Muscle of back (tissue), 13 donors: ENCODE results near the gene ADNP2. TPM values are rescaled to one million over a fixed set of nuclear protein-coding genes. Genes with fewer than 3 reads are reported as not detected.

Experiments
- DNase-seq, 3 donors: peaks; one replicate each; pipeline versions ENCODE4 v3.0.0 to v3.0.0-alpha.2; 2013
- long read RNA-seq, 9 donors: transcript quantifications; one replicate each; lab custom pipeline, GENCODE V29; 2026
- polyA plus RNA-seq, 10 donors: library from polyadenylated mRNA; unstranded; fragments of 120-200 nt; gene quantifications; one replicate each; pipeline ENCODE4 v1.2.1, GENCODE V29; 2013; ENCODE audit not compliant: insufficient read length in 10 of 10

Gene ADNP2, protein sequence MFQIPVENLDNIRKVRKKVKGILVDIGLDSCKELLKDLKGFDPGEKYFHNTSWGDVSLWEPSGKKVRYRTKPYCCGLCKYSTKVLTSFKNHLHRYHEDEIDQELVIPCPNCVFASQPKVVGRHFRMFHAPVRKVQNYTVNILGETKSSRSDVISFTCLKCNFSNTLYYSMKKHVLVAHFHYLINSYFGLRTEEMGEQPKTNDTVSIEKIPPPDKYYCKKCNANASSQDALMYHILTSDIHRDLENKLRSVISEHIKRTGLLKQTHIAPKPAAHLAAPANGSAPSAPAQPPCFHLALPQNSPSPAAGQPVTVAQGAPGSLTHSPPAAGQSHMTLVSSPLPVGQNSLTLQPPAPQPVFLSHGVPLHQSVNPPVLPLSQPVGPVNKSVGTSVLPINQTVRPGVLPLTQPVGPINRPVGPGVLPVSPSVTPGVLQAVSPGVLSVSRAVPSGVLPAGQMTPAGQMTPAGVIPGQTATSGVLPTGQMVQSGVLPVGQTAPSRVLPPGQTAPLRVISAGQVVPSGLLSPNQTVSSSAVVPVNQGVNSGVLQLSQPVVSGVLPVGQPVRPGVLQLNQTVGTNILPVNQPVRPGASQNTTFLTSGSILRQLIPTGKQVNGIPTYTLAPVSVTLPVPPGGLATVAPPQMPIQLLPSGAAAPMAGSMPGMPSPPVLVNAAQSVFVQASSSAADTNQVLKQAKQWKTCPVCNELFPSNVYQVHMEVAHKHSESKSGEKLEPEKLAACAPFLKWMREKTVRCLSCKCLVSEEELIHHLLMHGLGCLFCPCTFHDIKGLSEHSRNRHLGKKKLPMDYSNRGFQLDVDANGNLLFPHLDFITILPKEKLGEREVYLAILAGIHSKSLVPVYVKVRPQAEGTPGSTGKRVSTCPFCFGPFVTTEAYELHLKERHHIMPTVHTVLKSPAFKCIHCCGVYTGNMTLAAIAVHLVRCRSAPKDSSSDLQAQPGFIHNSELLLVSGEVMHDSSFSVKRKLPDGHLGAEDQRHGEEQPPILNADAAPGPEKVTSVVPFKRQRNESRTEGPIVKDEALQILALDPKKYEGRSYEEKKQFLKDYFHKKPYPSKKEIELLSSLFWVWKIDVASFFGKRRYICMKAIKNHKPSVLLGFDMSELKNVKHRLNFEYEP
- polyA plus RNA-seq = 10 to 100 TPM in 7 of 10 donors, 1 to 10 TPM in 3; 8.7 to 13.7 (median 11.0) TPM
- long read RNA-seq, donor 1, full-length matches to known transcripts = 3 of 3 reads
- long read RNA-seq, donor 1, partial matches to known transcripts = 0 of 3 reads
- long read RNA-seq, donor 1, other reads (novel, unspliced or antisense) = 0 of 3 reads
- long read RNA-seq, donor 2, full-length matches to known transcripts = 1 of 1 reads
- long read RNA-seq, donor 2, partial matches to known transcripts = 0 of 1 reads
- long read RNA-seq, donor 2, other reads (novel, unspliced or antisense) = 0 of 1 reads
- long read RNA-seq, donor 3 = 0 reads
- long read RNA-seq, donor 4 = 0 reads
- long read RNA-seq, donor 5, full-length matches to known transcripts = 4 of 4 reads
- long read RNA-seq, donor 5, partial matches to known transcripts = 0 of 4 reads
- long read RNA-seq, donor 5, other reads (novel, unspliced or antisense) = 0 of 4 reads
- long read RNA-seq, donor 6, full-length matches to known transcripts = 1 of 1 reads
- long read RNA-seq, donor 6, partial matches to known transcripts = 0 of 1 reads
- long read RNA-seq, donor 6, other reads (novel, unspliced or antisense) = 0 of 1 reads
- long read RNA-seq, donor 7 = 0 reads
- long read RNA-seq, donor 8, full-length matches to known transcripts = 2 of 2 reads
- long read RNA-seq, donor 8, partial matches to known transcripts = 0 of 2 reads
- long read RNA-seq, donor 8, other reads (novel, unspliced or antisense) = 0 of 2 reads
- long read RNA-seq, donor 9 = 0 reads

DNA sequence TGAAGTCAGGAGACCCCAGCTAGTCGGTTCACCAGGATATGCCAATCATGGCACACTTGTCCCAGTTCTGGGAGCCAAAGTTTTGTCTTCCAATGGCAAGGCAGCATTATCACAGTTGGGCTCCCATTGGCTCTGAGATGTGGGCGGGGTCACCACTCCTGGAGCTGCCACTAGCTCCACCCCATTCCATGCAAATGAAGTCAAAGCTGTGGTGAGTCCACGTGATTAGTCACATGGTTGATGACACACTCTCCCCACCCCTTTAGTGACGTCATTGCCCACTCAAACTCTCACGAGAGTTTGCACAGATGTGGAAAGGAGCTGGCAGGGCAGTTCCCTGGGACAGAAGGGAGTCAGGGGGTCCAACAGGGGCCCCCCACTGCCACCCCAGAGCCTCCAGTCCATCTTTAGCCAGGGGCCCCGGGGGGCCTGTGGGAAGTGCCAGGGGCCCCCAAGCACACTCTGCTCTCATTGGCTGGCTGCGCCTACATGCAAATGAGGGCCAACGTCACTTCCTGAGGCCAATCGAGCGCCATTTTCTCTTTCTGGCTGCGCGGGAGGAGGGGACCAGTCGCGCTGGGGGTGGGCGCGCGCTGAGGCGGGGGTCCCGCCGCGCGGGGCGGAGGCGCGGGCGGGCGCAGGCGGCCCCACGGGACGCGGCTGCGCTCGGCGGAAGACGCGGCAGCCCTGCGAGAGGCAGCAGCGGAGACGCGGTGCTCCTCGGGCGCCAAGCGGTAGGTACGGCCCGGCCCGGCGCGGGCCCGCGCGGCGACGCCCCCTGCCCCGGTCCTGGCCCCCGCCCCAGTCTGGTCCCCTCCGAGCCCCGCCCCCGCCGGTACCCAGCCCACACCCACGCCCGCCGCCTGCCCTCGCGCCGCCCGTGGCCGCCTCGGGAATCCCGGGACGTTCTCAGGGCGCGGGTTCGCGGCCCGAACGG lies at the start of gene ADNP2:
TSS of gene ADNP2 (plus strand) at position 524 of the 937 bp plus-strand sequence. CDS start 8,281 bp downstream, outside the sequence.
- DNase-seq = peak; percentile 86 to 94 (median 90)

DNA sequence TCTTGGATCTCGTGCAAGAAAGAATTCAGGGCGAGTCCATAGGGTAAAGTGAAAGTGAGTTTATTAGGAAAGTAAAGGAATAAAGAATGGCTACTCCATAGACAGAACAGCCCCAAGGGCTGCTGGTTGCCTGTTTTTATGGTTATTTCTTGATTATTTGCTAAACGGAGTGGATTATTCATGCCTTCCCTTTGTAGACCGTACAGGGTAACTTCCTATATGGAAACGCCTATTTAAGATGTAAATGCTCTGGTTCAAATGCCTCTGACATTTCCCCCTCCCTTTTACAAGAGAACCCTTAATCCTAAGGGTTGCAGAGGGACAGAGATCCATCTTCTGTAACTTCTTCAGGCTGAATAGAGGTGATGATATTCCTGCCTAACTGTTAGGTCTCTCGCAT lies 49.1 kb upstream of the ADNP2 start:
- no peak for DNase-seq

GRCh38 chr18:80065705-80066104 lies 43.4 kb upstream of the ADNP2 start:
- DNase-seq = no peak

- DNase-seq = no peak
Measured at GRCh38 chr18:80067321-80067720, 41.7 kb upstream of the ADNP2 start.

- DNase-seq = no peak
Measured at GRCh38 chr18:80067897-80068296, 41.2 kb upstream of the ADNP2 start.

DNA sequence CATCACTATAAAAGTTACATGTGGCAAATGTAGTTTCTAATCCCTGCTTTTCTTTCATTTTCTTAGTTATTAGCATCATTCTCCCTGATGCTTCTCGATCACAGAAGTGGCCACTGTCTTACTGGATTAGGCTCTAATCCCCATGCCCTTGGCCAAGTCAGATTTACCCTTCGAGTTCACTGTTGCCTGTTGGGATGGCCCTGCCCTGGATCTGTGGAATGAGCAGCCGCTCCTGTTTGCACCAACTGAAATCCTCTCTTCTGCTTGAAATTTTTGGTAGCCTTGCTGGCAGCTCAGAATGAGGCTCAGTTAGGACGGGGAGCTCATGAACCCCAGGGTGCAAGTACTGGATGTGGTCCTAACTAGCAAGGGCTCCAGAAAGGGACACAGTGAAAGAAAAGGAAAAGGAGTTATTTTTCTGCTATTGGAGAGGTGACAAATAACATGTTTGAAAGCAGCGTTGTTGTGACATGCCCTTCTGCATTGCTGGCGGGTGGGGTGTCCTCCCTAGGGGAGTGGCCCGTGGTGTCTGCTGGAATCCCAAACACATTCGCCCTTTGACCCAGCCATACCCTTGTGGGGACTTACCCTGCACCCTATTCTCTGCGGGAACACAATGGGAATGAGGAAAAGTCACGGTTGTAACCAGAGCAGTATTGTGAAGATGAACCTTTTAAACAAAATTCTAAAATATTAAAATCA lies 40.3 kb upstream of the ADNP2 start:
- no peak for DNase-seq

DNA sequence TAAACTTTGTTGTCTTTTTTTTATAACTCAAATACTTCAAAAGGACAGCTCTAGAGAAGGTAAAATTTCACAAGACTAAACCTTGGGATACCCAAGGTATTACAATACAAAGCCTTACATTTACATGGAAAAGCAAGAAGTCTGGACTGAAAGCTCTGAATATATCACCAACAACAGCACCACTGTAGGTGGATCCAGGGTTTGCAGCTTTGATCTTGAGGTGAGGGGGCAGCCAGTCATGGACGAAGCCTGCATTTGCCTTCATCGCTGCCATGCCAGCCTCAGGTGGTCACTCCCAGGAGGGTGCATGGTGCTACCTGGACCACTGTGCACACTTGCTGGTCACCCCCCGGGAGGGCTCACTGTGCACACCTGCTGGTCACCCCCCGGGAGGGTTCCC lies 38.2 kb upstream of the ADNP2 start:
- DNase-seq = no peak

DNA sequence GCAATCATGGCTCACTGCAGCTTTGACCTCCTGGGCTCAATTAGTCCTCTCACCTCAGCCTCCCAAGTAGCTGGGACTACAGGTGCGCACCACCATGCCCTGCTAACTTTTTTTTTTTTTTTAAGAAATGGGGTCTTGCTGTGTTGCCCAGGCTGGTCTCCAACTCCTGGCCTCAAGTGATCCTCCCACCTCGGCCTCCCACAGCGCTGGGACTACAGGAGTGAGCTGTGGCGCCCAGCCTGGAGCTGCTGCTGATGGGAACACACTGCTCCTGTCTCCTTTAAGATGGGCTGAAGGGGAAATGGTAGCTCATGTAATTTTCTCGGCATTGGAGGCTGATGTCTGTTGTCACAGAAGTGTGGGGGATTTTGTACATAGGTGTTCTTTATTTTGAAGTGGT lies 34.9 kb upstream of the ADNP2 start:
- no peak for DNase-seq

- no peak for DNase-seq
Measured at GRCh38 chr18:80074697-80075096, 34.4 kb upstream of the ADNP2 start.

DNA sequence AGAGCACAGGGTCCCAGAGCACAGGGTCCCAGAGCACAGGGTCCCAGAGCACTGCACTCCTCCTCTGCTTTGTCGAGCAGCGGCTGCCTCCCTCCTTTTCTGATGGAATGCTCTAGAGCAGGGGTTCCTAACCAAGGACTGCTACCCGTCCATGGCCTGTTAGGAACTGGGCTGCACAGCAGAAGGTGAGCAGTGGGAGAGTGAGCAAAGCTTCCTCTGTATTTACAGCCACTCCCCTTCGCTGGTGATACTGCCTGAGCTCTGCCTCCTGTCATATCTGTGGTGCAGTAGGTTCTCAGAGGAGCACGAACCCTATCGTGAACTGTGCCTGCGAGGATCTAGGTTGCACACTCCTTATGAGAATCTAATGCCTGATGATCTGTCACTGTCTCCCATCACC lies 33.1 kb upstream of the ADNP2 start:
- DNase-seq = no peak

DNA sequence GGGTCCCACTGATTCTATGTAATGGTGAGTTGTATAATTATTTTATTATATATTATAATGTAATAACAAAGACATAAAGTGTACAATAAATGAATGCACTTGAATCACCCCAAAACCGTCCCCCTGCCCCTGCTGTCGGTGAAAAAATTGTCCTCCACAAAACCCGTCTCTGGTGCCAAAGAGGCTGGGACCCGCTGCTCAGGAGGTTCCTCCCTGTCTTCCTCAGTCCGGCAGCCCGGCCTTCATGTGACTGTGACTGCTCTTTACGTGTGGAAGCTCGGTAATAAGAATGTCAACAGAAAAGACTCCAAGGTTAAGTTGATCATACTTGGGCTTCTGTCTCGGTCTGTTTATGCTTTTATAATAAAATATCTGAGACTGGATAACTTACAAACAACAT lies 32.7 kb upstream of the ADNP2 start:
- no peak for DNase-seq

- DNase-seq = no peak
Measured at GRCh38 chr18:80077873-80078272, 31.2 kb upstream of the ADNP2 start.

DNA sequence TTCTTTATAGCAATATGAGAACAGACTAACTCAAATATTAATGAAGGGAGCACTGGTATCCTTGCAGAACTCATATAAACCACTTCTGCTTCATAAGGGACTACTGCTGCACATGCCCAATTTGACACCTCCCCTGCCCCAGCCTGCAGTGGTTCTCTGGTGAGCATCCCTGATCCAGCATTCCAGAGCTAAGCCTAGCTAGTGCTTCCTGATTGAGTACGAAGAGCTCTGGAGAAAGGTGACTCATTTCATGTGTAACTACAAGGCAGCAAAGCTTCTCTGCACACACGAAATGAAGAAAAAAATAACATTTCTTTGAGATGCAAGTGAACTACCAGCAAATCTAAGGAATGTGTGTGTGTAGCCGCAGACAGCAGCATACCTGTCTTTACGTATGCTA lies 22.8 kb upstream of the ADNP2 start:
- no peak for DNase-seq

DNA sequence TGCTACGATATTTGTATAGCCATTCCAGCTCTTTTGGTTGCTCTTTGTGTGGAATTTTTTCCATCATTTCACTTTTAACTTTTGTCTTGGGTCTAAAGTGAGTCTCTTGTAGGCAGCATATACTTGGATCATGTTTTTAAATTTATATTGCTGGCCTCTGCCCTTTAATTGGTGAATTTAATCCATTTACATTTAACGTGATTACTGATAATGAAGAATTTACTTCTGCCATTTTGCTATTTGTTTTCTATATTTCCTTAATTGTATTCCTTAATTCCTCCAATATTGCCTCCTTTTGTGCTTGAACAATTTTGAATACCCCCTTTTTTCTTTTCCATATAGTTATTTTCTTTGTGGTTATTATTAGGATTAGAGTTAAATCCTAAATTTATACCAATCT lies 21.0 kb upstream of the ADNP2 start:
- DNase-seq = no peak

GRCh38 chr18:80088823-80089222 lies 20.2 kb upstream of the ADNP2 start:
- no peak for DNase-seq

DNA sequence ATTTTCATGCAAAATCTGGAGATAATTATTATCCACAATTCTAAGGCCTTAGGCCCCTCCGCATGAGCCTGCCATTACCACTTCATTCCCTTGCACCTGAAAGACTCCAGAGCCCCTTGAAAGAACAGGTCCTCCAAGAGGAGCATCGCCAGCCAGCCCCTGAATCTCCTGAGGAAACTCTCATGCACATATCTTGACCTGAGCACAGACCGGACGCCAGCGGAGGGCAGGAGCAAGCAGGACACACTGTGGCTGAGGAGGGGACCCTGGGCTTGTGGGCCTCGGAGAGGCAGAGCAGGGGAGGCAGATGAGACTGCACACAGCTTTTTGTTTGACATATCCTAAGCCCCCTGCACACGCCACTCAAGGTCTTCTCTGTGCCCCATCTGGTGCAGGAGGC lies 13.6 kb upstream of the ADNP2 start:
- no peak for DNase-seq

DNA sequence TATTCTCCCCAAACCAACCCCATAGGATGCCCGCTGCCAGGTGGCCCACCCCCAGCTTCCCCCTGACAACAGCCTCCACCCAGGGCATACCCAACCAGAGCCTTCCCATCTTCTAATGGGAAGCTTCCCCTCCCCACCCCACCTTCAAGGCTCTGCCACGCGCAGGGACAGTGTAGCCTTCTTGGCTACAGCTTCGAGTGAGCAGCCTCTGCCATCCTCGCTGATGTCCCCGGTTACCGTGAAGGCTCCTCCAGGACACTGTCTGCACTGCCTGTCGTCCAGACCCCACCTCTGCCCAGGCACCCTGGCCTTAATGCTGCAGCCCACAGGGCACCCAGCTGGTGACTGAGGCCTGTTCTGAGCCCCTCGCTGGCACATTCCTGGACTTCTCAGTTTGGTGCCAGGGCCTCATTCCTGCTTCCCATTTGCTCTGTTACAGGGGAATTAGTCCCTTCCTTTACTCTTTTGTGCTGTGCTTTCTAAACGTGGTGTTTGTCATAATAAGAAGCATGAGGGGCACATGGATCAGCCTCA lies 13.0 kb upstream of the ADNP2 start:
- DNase-seq = no peak

DNA sequence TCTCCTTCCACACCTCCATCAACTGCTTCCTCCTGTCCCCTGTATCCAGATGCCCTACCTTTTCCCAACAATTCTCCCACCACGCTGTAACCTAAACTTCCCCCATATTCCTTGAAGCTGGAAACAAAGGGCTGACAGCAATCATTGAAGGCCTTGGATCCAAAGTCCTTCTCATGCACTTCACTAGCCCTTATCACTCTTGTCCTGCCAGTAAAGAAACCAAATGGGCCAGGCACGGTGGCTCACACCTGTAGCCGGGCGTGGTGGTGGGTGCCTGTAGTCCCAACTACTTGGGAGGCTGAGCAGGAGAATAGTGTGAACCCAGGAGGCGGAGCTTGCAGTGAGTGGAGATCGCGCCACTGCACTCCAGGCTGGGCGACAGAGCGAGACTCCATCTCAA lies 11.9 kb upstream of the ADNP2 start:
- no peak for DNase-seq

DNA sequence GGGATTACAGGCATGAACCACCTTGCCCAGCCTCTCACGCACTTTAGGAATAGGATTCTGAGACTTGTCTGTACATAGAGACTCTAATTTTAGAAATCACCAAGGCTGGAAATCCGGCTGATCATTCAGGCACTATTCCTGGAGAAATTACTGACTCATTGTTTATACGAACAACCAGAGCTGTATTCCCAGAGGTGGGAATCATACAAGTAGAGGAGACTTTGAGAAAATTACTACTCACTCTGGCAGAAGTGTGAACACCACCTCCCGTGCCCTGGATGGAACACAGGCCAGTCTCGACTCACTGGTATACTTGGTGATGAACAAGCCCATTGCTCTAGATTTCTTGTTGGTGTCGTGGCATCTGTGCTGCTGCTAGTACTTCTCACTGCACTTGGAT lies 5.8 kb upstream of the ADNP2 start:
- DNase-seq = peak in 1 of 3 donors; percentile 20
